ENCODE data around the gene TBC1D3I. TPM values are rescaled to one million over a fixed set of nuclear protein-coding genes. Genes with fewer than 3 reads are reported as not detected.
"Not testable (repeated sequence)": the region's sequence is repeated elsewhere in the genome, so short reads cannot be mapped to it uniquely, and the experiment has no call there.

The TBC1D3I gene
- polyA plus RNA-seq, 10 donors = 0.82 to 2.9 (median 1.3) TPM; not detected in 6

DNA sequence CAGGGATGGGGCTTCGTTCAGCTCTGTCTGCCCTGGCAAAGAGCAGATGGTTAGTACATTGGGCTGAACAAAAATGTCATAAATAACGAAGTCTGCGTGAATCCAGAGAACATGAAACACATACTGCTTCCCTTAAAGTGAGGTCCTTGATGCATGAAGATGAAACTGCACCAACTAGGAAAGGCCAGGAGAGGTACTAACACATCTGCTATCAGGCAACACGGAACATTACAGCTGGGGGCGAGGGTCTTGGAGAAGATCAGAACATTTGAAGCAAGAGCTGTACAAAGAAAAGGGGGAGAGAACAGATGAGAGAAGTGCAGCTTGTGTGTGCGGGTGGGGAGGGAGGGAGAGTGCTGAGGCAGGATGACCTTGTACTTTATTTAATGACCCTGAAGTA is 57.0 kb downstream of the TBC1D3I start:
- DNase-seq = not testable (repeated sequence)

DNA sequence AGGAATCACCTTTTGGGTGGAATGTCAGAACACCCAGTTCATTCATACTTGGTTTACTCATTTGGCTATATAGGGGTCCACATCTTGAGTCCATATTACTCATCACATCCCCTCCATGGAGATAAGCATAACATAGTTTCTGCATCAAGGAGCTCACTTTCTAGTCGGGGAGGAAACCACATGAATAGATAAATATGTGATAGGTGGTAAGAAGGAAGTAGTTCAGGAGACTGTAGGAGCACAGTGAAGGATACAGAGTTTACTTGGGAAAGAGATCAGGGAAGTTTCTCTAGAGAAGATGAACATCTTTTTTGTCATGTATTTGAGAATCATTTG is 57.9 kb downstream of the TBC1D3I start:
- DNase-seq = not testable (repeated sequence)

DNA sequence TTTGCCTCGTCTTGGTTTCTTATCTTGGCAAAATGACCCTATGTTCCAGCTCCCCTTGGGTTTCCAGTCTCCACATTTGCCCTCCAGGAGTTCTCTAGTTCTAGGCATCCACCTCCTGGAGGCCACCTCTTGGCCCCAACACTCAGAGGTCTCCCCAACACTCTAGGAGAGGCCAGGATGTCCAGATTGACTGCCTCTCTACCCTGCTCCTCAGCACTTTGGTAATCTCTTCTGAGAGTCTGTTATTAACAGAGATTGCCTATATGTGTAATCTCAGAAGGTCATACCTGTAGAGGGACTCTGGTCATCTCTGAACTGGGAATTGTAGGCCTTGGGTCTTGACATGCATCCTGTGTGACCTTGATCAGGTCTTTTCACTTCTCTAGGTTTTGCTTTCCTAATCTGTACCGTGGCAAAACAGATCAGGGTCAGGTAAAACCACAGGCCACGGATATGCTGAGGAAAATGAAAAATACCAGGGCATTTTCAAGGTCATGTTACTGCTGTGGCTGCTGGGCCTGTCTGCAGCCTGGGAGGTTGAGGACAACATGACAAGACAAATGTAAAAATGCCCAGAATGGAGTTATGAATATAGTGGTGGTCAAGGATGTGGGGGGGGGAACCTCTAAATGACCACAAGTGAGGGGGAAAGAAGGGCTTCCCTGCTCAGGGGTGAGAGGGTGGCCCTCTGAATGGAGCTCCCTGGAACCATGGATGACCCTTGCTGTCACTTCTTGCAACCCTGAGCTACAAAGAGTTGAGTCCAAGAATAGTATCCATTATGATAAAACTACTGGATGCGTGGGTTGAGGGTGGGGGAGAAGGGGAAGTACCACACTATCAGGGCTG is 58.5 kb downstream of the TBC1D3I start:
- DNase-seq = no peak

DNA sequence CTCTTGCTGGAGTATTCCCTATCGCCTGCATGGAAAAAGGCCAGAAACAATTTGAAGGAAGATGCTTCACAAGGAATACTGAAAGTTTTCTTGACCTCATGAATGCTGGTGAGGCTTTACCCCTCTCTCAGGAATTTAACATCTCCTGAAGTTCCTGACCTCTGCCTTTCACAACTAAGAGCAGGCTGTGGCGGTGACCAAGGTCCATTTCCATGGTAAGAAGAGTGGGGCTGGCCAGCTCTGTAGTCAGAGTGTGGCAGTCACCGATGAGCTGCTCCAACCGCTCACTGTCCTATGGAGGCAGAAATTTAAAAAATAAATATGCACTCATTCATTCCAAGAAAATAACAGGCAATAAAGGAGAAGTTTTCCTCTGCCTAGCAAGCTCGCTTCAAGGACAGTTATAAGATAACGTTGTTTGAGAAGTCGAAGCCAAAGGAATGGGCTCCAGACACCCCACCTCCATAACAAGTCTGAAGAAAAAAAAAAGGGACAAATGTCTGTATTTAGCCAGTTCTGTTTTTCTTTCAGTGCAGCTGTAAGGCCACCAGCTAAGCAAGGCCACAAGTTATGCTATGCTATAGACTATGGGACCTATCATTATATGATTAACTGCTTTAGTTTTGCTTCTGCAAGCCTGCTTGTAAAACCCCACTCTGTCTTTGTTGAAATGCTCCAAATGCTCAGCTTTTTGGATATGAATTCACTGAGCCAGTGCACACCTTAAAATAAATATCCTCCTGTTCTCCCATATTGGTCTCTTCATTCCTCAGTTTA is 59.5 kb downstream of the TBC1D3I start:
- DNase-seq = no peak

Other genes with a start within 250 kb of the TBC1D3I start
- under 1 TPM in 1 of 10 donors, not detected in 9; 0.32 TPM for gene CCL23, start 246.6 kb downstream of the TBC1D3I start, polyA plus RNA-seq (ENCODE audit: insufficient read length in 10 of 10)
- under 1 TPM in 2 of 10 donors, not detected in 8; 0.18 to 0.23 TPM for gene CCL18, start 200.3 kb downstream of the TBC1D3I start, polyA plus RNA-seq (ENCODE audit: insufficient read length in 10 of 10)
- 10 to 100 TPM in 3 of 10 donors, 1 to 10 TPM in 6, under 1 TPM in 1; 0.79 to 16.5 (median 6.4) TPM for gene CCL3, start 174.4 kb downstream of the TBC1D3I start, polyA plus RNA-seq (ENCODE audit: insufficient read length in 10 of 10)
- gene CCL4, start 160.7 kb downstream of the TBC1D3I start, polyA plus RNA-seq (ENCODE audit: insufficient read length in 10 of 10) = 10 to 100 TPM in 1 of 10 donors, 1 to 10 TPM in 8, under 1 TPM in 1; 0.48 to 16.8 (median 3.3) TPM
- 10 to 100 TPM in 3 of 10 donors, 1 to 10 TPM in 7; 2.9 to 16.2 (median 7.5) TPM for gene TBC1D3B, start 87.9 kb downstream of the TBC1D3I start, polyA plus RNA-seq (ENCODE audit: insufficient read length in 10 of 10)
- gene CCL3L1, start 67.8 kb downstream of the TBC1D3I start, polyA plus RNA-seq (ENCODE audit: insufficient read length in 10 of 10) = 10 to 100 TPM in 1 of 10 donors, 1 to 10 TPM in 3, under 1 TPM in 5, not detected in 1; 0.25 to 11.4 (median 0.95) TPM
- 10 to 100 TPM in 1 of 10 donors, 1 to 10 TPM in 6, under 1 TPM in 2, not detected in 1; 0.74 to 21.4 (median 2.5) TPM for gene CCL4L2, start 53.5 kb downstream of the TBC1D3I start, polyA plus RNA-seq (ENCODE audit: insufficient read length in 10 of 10)
- 1 to 10 TPM in 2 of 10 donors, not detected in 8; 1.4 to 1.9 TPM for gene TBC1D3G, start 59.3 kb upstream of the TBC1D3I start, polyA plus RNA-seq (ENCODE audit: insufficient read length in 10 of 10)
- gene TBC1D3H, start 123.9 kb upstream of the TBC1D3I start, polyA plus RNA-seq (ENCODE audit: insufficient read length in 10 of 10) = 1 to 10 TPM in 1 of 10 donors, not detected in 9; 9.4 TPM
- gene ZNHIT3, start 222.1 kb upstream of the TBC1D3I start, polyA plus RNA-seq (ENCODE audit: insufficient read length in 10 of 10) = 10 to 100 TPM; 48.3 to 63.5 (median 54.7) TPM